Neural cell (in vitro differentiated cells): Measurements from ENCODE around the gene EXOC3L2.

Source experiments
- EZH2 ChIP-seq: fragments of 200-600, 300-800 bp; shearing (Covaris generic), sonication (generic); IDR thresholded peaks from 2 replicates; pipeline ENCODE4 v1.6.1; 2014; ENCODE audit warnings: antibody characterized with exemption, low read length, borderline replicate concordance, mild to moderate bottlenecking; ENCODE audit not compliant: insufficient read depth, poor library complexity, severe bottlenecking
- MXI1 ChIP-seq: fragments of 450-650 bp; conservative IDR thresholded peaks from 2 replicates; pipeline ENCODE4 v1.6.1; 2014; ENCODE audit warnings: antibody characterized with exemption, mild to moderate bottlenecking; ENCODE audit not compliant: poor library complexity, severe bottlenecking
- POLR2AphosphoS5 ChIP-seq: IDR thresholded peaks from 2 replicates; pipeline ENCODE4 v1.6.1; 2012
- RAD21 ChIP-seq: fragments of 450-650 bp; conservative IDR thresholded peaks from 2 replicates; pipeline ENCODE4 v1.6.1; 2014; ENCODE audit warnings: antibody characterized with exemption, mild to moderate bottlenecking, moderate library complexity
- TF ChIP-seq, protein P1 (sequence below): fragments of 450-650 bp; IDR thresholded peaks from 2 replicates; pipeline ENCODE4 v1.5.1; 2014; ENCODE audit warnings: antibody characterized with exemption, mild to moderate bottlenecking, moderate library complexity; ENCODE audit not compliant: poor library complexity, severe bottlenecking
- TF ChIP-seq, protein P2 (sequence below): IDR thresholded peaks from 2 replicates; pipeline ENCODE4 v1.6.1; 2012; ENCODE audit warnings: borderline replicate concordance

DNA sequence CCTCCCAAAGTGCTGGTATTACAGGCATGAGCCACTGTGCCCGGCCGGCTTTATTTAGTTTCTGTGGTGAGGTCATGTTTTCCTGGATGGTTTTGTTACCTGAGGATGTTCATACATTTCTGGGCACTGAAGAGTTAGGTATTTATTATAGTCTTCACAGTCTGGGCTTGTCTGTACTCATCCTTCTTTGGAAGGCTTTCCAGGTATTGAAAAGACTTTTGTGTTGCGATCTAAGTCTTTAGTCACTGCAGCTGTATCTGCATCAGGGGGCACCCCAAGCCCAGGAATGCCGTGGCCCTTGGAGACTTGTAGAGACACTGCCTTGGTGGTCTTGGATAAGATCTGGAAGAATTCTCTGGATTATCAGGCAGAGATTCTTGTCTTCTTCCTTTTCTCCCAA is 53.8 kb downstream of the EXOC3L2 start:
- TF ChIP-seq, protein P1, sequence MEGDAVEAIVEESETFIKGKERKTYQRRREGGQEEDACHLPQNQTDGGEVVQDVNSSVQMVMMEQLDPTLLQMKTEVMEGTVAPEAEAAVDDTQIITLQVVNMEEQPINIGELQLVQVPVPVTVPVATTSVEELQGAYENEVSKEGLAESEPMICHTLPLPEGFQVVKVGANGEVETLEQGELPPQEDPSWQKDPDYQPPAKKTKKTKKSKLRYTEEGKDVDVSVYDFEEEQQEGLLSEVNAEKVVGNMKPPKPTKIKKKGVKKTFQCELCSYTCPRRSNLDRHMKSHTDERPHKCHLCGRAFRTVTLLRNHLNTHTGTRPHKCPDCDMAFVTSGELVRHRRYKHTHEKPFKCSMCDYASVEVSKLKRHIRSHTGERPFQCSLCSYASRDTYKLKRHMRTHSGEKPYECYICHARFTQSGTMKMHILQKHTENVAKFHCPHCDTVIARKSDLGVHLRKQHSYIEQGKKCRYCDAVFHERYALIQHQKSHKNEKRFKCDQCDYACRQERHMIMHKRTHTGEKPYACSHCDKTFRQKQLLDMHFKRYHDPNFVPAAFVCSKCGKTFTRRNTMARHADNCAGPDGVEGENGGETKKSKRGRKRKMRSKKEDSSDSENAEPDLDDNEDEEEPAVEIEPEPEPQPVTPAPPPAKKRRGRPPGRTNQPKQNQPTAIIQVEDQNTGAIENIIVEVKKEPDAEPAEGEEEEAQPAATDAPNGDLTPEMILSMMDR = no peak
- TF ChIP-seq POLR2AphosphoS5 (no peak), EZH2 (no peak), MXI1 (no peak), RAD21 (no peak)
- TF ChIP-seq, protein P2, sequence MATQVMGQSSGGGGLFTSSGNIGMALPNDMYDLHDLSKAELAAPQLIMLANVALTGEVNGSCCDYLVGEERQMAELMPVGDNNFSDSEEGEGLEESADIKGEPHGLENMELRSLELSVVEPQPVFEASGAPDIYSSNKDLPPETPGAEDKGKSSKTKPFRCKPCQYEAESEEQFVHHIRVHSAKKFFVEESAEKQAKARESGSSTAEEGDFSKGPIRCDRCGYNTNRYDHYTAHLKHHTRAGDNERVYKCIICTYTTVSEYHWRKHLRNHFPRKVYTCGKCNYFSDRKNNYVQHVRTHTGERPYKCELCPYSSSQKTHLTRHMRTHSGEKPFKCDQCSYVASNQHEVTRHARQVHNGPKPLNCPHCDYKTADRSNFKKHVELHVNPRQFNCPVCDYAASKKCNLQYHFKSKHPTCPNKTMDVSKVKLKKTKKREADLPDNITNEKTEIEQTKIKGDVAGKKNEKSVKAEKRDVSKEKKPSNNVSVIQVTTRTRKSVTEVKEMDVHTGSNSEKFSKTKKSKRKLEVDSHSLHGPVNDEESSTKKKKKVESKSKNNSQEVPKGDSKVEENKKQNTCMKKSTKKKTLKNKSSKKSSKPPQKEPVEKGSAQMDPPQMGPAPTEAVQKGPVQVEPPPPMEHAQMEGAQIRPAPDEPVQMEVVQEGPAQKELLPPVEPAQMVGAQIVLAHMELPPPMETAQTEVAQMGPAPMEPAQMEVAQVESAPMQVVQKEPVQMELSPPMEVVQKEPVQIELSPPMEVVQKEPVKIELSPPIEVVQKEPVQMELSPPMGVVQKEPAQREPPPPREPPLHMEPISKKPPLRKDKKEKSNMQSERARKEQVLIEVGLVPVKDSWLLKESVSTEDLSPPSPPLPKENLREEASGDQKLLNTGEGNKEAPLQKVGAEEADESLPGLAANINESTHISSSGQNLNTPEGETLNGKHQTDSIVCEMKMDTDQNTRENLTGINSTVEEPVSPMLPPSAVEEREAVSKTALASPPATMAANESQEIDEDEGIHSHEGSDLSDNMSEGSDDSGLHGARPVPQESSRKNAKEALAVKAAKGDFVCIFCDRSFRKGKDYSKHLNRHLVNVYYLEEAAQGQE = no peak
